Sigmoid colon (tissue), 7 donors: ENCODE measurements around the gene SLC25A41. TPM values are rescaled to one million over a fixed set of nuclear protein-coding genes. Genes with fewer than 3 reads are reported as not detected.

Experiments
- DNase-seq: peaks from one replicate; pipeline ENCODE4 v3.0.0-alpha.2; 2019
- H3K27ac ChIP-seq, 4 donors: fragments of 200-600 bp; sonication (generic); one replicate each; pipeline ENCODE4 v1.5.1; 2016 to 2019; ENCODE audit warnings: mild to moderate bottlenecking in 1 of 4
- H3K27me3 ChIP-seq, 3 donors: fragments of 200-600 bp; sonication (generic); one replicate each; pipeline ENCODE4 v1.5.1; 2019; ENCODE audit warnings: mild to moderate bottlenecking in 1 of 3
- H3K36me3 ChIP-seq, 4 donors: fragments of 200-600 bp; sonication (generic); one replicate each; pipeline ENCODE4 v1.5.1; 2016 to 2019
- H3K4me1 ChIP-seq, 4 donors: fragments of 200-600 bp; sonication (generic); one replicate each; pipeline ENCODE4 v1.5.1; 2017 to 2019
- H3K4me3 ChIP-seq, 4 donors: fragments of 200-600 bp; sonication (generic); one replicate each; pipeline ENCODE4 v1.5.1; 2017 to 2019; ENCODE audit warnings: mild to moderate bottlenecking in 2 of 4, moderate library complexity in 1 of 4
- H3K9me3 ChIP-seq, 4 donors: fragments of 200-600 bp in 3 of 4; sonication (generic) in 3 of 4; one replicate each; pipeline versions ENCODE4 v1.5.1 to v1.6.1; 2013 to 2019
- CTCF ChIP-seq, 4 experiments: fragments of 450-650 bp in 3 of 4; fragments of 200-600 bp in 1 of 4; IDR thresholded peaks; one replicate each; pipeline ENCODE4 v1.5.1; 2016 to 2019; ENCODE audit warnings: antibody characterized with exemption in 4 of 4, mild to moderate bottlenecking in 3 of 4, moderate library complexity in 2 of 4
- EP300 ChIP-seq, 4 donors: sonication (generic); formaldehyde crosslinking; IDR thresholded peaks; one replicate each; pipeline ENCODE4 v1.6.1; 2017; ENCODE audit warnings: antibody characterized with exemption in 4 of 4
- POLR2A ChIP-seq, 2 donors: fragments of 450-650 bp; IDR thresholded peaks; one replicate each; pipeline ENCODE4 v1.6.1; 2016; ENCODE audit warnings: antibody characterized with exemption in 2 of 2, mild to moderate bottlenecking in 2 of 2, moderate library complexity in 2 of 2
- POLR2AphosphoS5 ChIP-seq, 4 donors: sonication (generic); formaldehyde crosslinking; IDR thresholded peaks; one replicate each; pipeline ENCODE4 v1.6.1; 2017; ENCODE audit warnings: antibody characterized with exemption in 4 of 4
- WGBS, 2 donors: extraction: QIAGEN DNeasy Blood & Tissue Kit; methylation state at CpG; one replicate each; pipeline ENCODE4 v1.1.7; 2013; 5-methylcytosine and 5-hydroxymethylcytosine counted together
- intact Hi-C: fragments of 100-400 bp; cut with DNase I; formaldehyde crosslinking; loops from one replicate; pipeline ENCODE4 v1.15.1; 2023
- polyA plus RNA-seq, 3 donors: library from polyadenylated mRNA; stranded (reverse); fragments of 200-250 nt; gene quantifications; one replicate each; pipeline ENCODE4 v1.2.3, GENCODE V29; 2013
- total RNA-seq, 4 donors: library from RNA; depleted of rRNA; stranded (reverse); fragments of >200 nt; gene quantifications; one replicate each; pipeline ENCODE4 v1.1.0, GENCODE V29; 2016
- donor health status: healthy with polysubstance abuse.
- donor health status: Bipolar disorder and iron deficiency.
- donor health status: healthy.

Gene SLC25A41
- total and polyA plus RNA-seq, 7 donors: 0.60 to 1.4 (median 1.1) TPM; not detected in 2

- intact Hi-C loops: no loop called here
- 88 to 90% methylated on average over 8 of the region's 8 CpGs for WGBS, 2 donors
- TF ChIP-seq POLR2AphosphoS5 (IDR thresholded peaks at IDR 0.05): no peak
- no peak for TF ChIP-seq POLR2A (IDR thresholded peaks at IDR 0.05)
- no peak for TF ChIP-seq EP300 (IDR thresholded peaks at IDR 0.05)
- no peak for TF ChIP-seq CTCF (IDR thresholded peaks at IDR 0.05)
- Histone ChIP-seq H3K4me3 (no peak overlapping the region), H3K27ac (no peak overlapping the region), H3K4me1 (peaks cover 0 to under 1% (median 0%) of the 10 kb centered on the region in 4 donors), H3K9me3 (no peaks in the 10 kb centered on the region), H3K36me3 (no peaks in the 10 kb centered on the region), H3K27me3 (peaks cover under 1 to 13% (median 9%) of the 10 kb centered on the region in 3 donors)
- no peak for DNase-seq
Observed at GRCh38 chr19:6470173-6470572, 36.6 kb upstream of the SLC25A41 start.

- H3K36me3 ChIP-seq: no peaks in the 10 kb centered on the region
- DNase-seq: no peak
- H3K27ac ChIP-seq: no peak overlapping the region
- no peak overlapping the region for H3K4me3 ChIP-seq
- no peaks in the 10 kb centered on the region for H3K9me3 ChIP-seq
- H3K27me3 ChIP-seq: peaks cover 10 to 25% (median 18%) of the 10 kb centered on the region in 3 donors
- no peak for TF ChIP-seq CTCF (IDR thresholded peaks at IDR 0.05)
- no peak for TF ChIP-seq POLR2AphosphoS5 (IDR thresholded peaks at IDR 0.05)
- no peak for TF ChIP-seq POLR2A (IDR thresholded peaks at IDR 0.05)
- no peak for TF ChIP-seq EP300 (IDR thresholded peaks at IDR 0.05)
- WGBS, 2 donors: 83 to 91% methylated on average over 8 of the region's 8 CpGs
- H3K4me1 ChIP-seq: peaks cover 0 to 8% (median 3%) of the 10 kb centered on the region in 4 donors
- intact Hi-C loops: no loop called here
Observed at GRCh38 chr19:6467384-6467783, 33.8 kb upstream of the SLC25A41 start.

GRCh38 chr19:6466526-6467248 lies 33.1 kb upstream of the SLC25A41 start:
- Histone ChIP-seq H3K27ac (no peak overlapping the region), H3K4me3 (no peak overlapping the region), H3K4me1 (peaks cover 0 to 8% (median 3%) of the 10 kb centered on the region in 4 donors), H3K36me3 (no peaks in the 10 kb centered on the region), H3K9me3 (no peaks in the 10 kb centered on the region), H3K27me3 (peaks cover 10 to 25% (median 18%) of the 10 kb centered on the region in 3 donors)
- no peak for DNase-seq
- 91 to 93% methylated on average over 21 of the region's 21 CpGs for WGBS, 2 donors
- intact Hi-C loops: no loop called here
- TF ChIP-seq EP300 (IDR thresholded peaks at IDR 0.05) (no peak), CTCF (IDR thresholded peaks at IDR 0.05) (no peak), POLR2A (IDR thresholded peaks at IDR 0.05) (no peak), POLR2AphosphoS5 (IDR thresholded peaks at IDR 0.05) (no peak)

DNA sequence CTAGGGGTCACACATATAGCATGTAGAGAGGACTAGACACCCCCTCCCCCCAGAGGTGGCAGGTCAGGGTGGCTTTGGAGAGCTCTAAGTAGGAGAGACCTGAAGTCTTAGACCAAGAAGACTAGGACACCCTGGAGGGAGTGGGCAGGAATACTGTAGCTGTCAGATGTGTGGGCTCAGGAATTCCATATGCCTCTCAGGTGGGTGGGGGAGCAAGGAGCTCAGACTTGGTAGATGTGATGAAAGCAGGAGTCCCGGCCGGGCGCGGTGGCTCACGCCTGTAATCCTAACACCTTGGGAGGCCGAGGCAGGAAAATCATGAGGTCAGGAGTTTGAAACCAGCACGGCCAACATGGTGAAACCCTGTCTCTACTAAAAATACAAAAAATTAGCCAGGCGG lies 32.1 kb upstream of the SLC25A41 start:
- H3K4me1 ChIP-seq: peaks cover 0 to 10% (median 4%) of the 10 kb centered on the region in 4 donors
- WGBS, 2 donors: 89 to 93% methylated on average over 8 of the region's 8 CpGs
- intact Hi-C loops: no loop called here
- no peaks in the 10 kb centered on the region for H3K9me3 ChIP-seq
- H3K27me3 ChIP-seq: peaks cover 10 to 25% (median 18%) of the 10 kb centered on the region in 3 donors
- no peak overlapping the region for H3K27ac ChIP-seq
- TF ChIP-seq CTCF (IDR thresholded peaks at IDR 0.05): no peak
- TF ChIP-seq EP300 (IDR thresholded peaks at IDR 0.05): no peak
- TF ChIP-seq POLR2A (IDR thresholded peaks at IDR 0.05): no peak
- no peak for TF ChIP-seq POLR2AphosphoS5 (IDR thresholded peaks at IDR 0.05)
- H3K36me3 ChIP-seq: no peaks in the 10 kb centered on the region
- H3K4me3 ChIP-seq: no peak overlapping the region
- no peak for DNase-seq
